K562 (cell line): ENCODE results near the gene BCORL1.

Experiments used
- CHCHD3 ChIP-seq: fragments of 250-450 bp; sonication (Bioruptor Pico); IDR thresholded peaks from 2 replicates; pipeline ENCODE4 v2.1.2; 2022; ENCODE audit warnings: mild to moderate bottlenecking
- HMG20B ChIP-seq: fragments of 250-450 bp; sonication (Bioruptor Pico); IDR thresholded peaks from 2 replicates; pipeline ENCODE4 v1.5.0; 2021; ENCODE audit warnings: mild to moderate bottlenecking
- HNRNPL ChIP-seq: fragments of 200-400 bp; formaldehyde crosslinking; IDR thresholded peaks from 2 replicates; pipeline ENCODE4 v1.6.1; 2017; ENCODE audit warnings: low read depth, mild to moderate bottlenecking, low read length
- TCF7L2 ChIP-seq: fragments of 150-350 bp; IDR thresholded peaks from 2 replicates; pipeline ENCODE4 v1.6.1; 2016; ENCODE audit warnings: low read depth, mild to moderate bottlenecking, low read length, moderate library complexity
- ZNF212 ChIP-seq: fragments of 450-650 bp; formaldehyde crosslinking; IDR thresholded peaks from 2 replicates; pipeline ENCODE4 v1.4.0; 2020; ENCODE audit warnings: mild to moderate bottlenecking

GRCh38 chrX:129958814-129959492, 23.5 kb upstream of the BCORL1 start:
- TF ChIP-seq ZNF212: no peak
- TF ChIP-seq HMG20B: no peak
- TF ChIP-seq CHCHD3 (CRISPR knock-in tag): no peak
- no peak for TF ChIP-seq TCF7L2
- no peak for TF ChIP-seq HNRNPL
